Mononuclear cell (primary cell): Measurements from ENCODE around the gene AKT3. TPM values are rescaled to one million over a fixed set of nuclear protein-coding genes. Genes with fewer than 3 reads are reported as not detected.

Source experiments
- H3K27me3 ChIP-seq: 2 replicates; pipeline ENCODE4 v1.6.0; 2011; ENCODE audit warnings: low read length, control low read depth; ENCODE audit not compliant: insufficient read depth
- H3K4me1 ChIP-seq: 2 replicates; pipeline ENCODE4 v1.5.1; 2011; ENCODE audit warnings: mild to moderate bottlenecking, low read length, control low read depth; ENCODE audit not compliant: insufficient read depth
- H3K4me3 ChIP-seq: 2 replicates; pipeline ENCODE4 v1.5.1; 2011; ENCODE audit warnings: mild to moderate bottlenecking, low read length, moderate library complexity
- H3K9me3 ChIP-seq: 2 replicates; pipeline ENCODE4 v1.5.1; 2011; ENCODE audit warnings: low read depth, mild to moderate bottlenecking, control low read depth, low read length
- total RNA-seq: library from RNA; depleted of rRNA; stranded (reverse); fragments of >200 nt; gene quantifications from one replicate; pipeline ENCODE4 v1.2.3, GENCODE V29; 2012

AKT3 gene
- total RNA-seq, 1 donor = 69.7 TPM

DNA sequence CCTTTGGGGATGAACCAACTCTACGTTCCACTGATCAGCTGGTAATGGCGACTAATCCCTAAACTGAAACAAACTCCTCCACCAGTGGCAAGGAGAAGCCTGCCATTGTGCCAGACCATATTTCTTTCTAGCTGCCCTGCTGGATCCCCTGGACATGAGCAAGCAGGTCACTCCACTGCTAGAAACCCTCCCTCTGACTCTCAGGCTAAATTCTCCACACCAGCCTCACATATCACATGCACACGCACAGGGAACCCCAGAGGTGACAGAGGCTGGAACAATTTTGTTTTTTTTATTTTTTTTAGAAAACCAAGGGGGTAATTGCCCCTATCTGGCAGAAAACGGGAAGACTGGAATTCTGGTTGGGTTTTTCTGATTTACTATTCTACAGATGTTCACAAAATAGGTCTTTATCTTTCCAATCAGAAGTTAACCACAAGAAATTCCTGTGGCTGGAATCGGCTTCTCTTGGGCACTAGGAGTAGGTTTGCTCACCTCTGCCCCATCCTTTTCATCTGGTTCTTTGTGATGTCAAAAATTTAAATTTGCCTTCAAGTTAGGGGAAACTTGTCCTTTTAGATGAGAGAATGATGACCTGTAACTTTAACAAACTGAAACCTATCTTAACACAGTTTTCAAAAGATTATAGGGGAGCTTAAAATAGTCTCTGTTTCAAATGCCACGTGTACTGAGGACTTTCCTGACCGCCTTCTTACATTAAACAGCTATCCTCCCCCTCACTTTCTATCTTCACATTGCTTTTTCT lies 336.1 kb downstream of the AKT3 start:
- no peaks in the 10 kb centered on the region for H3K27me3 ChIP-seq

DNA sequence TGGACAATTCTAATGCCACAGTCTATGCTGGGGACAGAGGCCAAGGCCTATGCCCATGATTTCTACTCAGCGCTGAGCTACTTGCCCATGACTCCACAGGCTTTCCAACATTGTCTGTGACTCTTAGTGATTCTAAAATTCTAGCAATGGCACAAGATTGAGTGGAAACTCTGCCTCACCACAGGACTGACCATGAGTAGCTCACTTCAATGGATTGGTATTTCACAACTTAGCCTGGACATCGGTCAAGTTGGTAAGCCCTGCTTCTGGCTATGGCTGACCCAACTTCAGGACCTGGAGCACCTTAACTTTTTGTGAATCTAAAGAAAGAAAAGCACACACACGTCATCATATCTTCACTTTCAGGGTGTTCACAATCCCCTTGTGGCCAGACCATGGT lies 339.1 kb downstream of the AKT3 start:
- Histone ChIP-seq H3K9me3 (no peaks in the 10 kb centered on the region), H3K27me3 (no peaks in the 10 kb centered on the region), H3K4me3 (no peak overlapping the region), H3K4me1 (peaks cover 24% of the 10 kb centered on the region)

More for the DNA sequence above, 336.1 kb downstream of the AKT3 start:
- Histone ChIP-seq H3K4me3 (no peak overlapping the region), H3K4me1 (peaks cover 2% of the 10 kb centered on the region), H3K9me3 (no peaks in the 10 kb centered on the region)

DNA sequence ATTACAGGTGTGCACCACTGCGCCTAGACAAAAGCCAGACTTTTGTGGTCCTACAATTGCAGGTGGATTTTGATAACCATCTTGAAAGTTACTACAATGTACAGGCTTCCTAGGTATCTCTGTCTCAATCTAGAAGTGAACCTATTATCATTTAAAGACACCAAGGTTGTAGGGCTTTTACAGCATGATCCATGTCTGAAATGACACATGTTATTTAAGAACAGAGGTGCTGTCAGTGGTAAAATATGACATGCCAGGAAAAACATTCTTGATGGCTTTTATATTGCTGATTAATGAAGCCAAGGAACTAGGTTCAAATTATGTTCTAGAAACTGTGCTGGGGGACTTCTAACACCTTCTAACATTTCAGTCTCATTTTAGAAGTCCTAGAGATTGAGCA lies 341.1 kb downstream of the AKT3 start:
- Histone ChIP-seq H3K9me3 (no peaks in the 10 kb centered on the region), H3K4me1 (peaks cover 24% of the 10 kb centered on the region), H3K27me3 (no peaks in the 10 kb centered on the region), H3K4me3 (no peak overlapping the region)

DNA sequence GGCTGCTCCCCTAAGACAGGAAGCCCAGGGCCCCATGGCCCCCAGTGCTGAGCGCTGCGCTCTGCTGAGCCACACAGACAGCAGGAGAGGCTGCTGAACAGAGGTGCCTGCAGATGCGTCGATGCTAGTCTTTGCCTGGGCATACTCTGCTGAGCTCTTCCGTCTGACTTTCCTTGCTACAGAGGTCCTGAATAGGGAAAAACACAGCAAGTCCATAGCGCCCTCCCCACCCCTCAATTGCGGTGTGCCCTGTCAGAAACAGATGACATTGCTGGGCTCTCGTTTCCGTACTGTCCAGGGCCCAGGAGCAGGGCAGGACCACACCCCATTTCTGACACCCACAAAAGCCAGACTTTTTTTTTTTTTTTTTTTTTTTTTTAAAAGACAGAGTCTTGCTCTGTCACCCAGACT lies 341.7 kb downstream of the AKT3 start:
- H3K4me1 ChIP-seq = peaks cover 24% of the 10 kb centered on the region
- no peaks in the 10 kb centered on the region for H3K9me3 ChIP-seq
- H3K4me3 ChIP-seq = no peak overlapping the region
- no peaks in the 10 kb centered on the region for H3K27me3 ChIP-seq

DNA sequence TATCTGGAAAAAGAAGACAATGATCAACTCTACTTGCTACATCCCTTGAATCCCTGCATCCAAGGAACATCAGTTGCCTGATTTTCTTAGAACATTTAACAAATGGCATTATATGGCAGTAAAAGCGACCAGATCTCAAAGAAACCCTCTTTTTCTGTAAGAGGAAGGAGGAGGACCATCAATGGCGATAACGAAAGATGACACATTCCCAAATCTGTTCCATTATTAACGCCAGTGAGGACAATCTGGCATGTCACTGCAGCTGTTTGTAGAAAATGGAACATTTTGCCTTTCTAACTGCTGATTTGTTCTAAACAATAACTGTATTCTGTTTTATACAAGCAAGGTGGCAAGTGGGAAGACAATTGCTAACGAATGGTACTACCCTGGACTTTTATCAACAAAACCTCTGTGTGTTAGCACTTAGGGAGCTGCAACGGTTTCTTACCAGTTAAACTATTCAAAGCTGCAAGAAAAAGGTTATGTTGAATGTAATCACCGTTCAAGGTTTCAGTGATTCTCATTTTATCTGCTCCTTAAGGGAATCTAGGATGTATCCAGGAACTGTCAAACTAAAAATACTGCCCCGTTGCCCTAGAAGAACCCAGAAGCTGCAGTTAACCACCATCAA lies 342.3 kb downstream of the AKT3 start:
- peaks cover 24% of the 10 kb centered on the region for H3K4me1 ChIP-seq
- H3K9me3 ChIP-seq = no peaks in the 10 kb centered on the region
- no peak overlapping the region for H3K4me3 ChIP-seq
- H3K27me3 ChIP-seq = no peaks in the 10 kb centered on the region

DNA sequence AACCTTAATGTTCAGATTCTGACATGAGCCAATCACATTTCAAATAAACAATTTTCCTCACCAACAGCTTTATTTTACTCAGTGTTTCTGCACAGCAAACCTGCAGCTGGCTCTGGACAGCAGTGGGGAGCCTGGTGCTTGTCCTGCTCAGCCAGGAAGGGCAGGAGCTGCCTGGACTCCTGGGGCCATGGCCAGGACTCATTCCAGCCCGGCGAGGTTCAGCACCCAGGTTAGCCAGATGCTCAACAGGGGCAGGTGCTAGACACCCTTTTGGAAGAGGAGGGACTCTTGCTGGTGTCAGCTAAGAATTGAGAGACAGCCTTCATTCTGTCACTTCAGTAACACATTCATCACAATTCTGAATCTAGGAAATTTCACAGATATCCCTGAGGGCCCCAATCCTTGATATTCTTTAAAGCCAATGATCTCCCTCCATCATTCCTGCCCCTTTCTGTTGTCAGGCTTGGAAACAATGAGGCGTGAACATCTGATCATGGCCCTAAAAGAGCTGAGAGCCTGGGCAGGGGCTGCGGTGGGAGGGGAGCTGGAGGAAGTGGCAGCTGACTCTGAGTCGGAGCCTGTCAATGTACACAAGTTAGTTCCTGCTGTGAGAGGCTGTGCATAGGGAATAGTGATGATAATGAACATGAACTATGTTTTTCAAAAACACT lies 342.9 kb downstream of the AKT3 start:
- H3K4me3 ChIP-seq = no peak overlapping the region
- H3K27me3 ChIP-seq = no peaks in the 10 kb centered on the region
- H3K4me1 ChIP-seq = peaks cover 24% of the 10 kb centered on the region
- H3K9me3 ChIP-seq = no peaks in the 10 kb centered on the region

DNA sequence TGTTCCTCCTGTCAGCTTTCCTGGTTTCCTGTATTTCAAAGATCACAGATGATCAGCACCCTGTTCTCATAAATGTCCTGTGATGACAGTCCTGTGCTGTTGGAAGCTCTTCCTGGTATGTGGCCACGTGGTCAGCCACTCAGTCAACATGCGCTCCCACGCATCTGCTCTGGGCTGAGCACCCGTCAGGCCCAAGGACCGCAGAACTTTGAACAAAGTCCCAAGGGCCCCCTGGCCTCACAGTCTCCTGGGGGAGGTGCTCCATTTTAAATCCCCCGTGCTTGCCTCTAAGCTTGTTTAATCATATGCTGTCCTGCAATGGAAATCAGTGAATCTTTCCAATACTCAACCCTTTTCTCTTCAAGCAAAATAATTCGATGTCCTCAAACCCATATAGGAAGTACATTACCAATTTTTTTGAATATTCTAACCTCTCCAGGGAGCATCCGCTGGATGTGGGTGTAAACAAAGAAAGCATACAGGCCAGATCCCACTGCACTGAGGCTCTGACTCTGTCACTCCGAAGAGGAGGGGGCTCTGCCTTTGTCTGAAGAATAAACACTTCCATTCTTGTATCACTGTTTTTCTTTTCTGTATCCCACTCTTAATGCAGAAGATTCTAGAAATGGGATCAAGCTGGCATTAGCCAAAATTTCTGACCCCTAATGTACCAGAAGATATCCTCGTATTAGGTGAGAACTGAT lies 343.9 kb downstream of the AKT3 start:
- H3K9me3 ChIP-seq = no peaks in the 10 kb centered on the region
- H3K27me3 ChIP-seq = no peaks in the 10 kb centered on the region
- no peak overlapping the region for H3K4me3 ChIP-seq
- peaks cover 24% of the 10 kb centered on the region for H3K4me1 ChIP-seq

DNA sequence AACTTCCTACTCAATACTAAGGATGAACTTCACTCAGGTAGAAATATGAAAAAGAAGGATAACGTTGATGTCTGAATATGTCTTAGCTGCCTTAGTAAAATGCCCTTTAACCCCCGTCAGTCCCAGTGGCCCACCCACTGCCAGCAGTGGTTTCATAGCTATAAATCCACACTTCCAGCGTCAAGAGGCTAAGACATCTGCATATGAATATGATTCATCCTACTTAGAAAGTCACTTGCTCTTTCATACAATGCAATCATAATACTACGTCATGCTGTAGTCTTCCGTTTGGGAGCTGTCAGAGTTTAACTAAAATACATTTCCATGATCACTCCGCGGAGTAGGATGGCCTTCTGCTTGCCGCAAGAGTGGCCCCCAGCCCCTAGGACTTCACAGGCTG lies 346.9 kb downstream of the AKT3 start:
- Histone ChIP-seq H3K9me3 (no peaks in the 10 kb centered on the region), H3K4me3 (no peak overlapping the region), H3K4me1 (peaks cover 14% of the 10 kb centered on the region), H3K27me3 (no peaks in the 10 kb centered on the region)

DNA sequence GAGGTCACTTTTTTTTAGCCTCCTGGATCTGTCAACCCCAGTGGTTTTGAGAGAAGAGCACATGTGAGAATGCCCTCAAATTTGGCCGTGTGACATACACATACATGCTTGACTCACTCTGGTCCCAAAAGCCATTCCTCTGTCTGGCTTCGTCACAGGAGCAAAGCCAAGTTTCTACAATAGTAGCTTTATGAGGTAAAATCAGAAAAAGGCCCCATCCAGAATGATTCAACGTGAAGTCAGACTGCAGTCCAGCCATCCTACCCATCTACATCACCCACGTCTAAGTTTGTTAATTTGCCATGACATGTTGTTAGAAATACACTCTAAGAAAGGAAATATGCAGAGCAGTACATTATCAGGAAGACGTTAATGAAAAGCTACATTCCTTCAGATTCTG lies 349.0 kb downstream of the AKT3 start:
- Histone ChIP-seq H3K4me3 (no peak overlapping the region), H3K4me1 (peaks cover 9% of the 10 kb centered on the region), H3K27me3 (no peaks in the 10 kb centered on the region), H3K9me3 (no peaks in the 10 kb centered on the region)

DNA sequence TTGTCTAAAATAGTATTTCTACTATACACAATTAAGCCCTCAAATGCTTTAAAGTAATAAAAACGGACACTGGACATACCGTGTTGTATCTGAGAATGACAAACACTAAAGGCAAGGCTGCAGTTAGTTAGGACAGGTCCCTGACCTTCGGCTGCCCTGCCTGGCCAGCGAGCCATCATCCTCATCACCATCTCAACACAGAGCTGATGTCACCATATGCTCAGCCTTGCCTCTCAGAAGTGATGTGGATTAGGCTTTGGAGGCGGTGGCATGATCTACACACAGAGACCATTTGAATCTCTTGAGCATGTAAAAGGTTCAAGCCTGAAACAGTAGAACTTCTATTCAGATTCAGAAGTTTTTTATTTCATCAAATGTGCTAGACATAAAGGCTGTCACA lies 349.5 kb downstream of the AKT3 start:
- peaks cover 14% of the 10 kb centered on the region for H3K4me1 ChIP-seq
- H3K27me3 ChIP-seq = no peaks in the 10 kb centered on the region
- no peak overlapping the region for H3K4me3 ChIP-seq
- H3K9me3 ChIP-seq = no peaks in the 10 kb centered on the region

DNA sequence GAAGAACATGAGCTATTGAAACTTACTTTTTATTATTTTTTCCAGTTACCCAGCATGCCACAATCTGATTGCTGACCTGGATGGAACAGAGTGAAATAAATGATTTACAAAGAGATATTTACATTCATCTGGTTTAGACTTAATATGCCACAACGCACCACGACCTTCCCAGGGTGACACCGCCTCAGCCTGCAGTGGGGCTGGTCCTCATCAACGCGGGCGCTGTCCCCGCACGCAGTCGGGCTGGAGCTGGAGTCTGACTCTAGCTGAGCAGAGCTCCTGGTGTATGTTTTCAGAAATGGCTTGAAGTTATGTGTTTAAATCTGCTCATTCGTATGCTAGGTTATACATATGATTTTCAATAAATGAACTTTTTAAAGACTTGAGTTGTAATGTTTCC lies 350.3 kb downstream of the AKT3 start:
- peaks cover 22% of the 10 kb centered on the region for H3K4me1 ChIP-seq
- H3K9me3 ChIP-seq = no peaks in the 10 kb centered on the region
- H3K27me3 ChIP-seq = no peaks in the 10 kb centered on the region
- H3K4me3 ChIP-seq = no peak overlapping the region

DNA sequence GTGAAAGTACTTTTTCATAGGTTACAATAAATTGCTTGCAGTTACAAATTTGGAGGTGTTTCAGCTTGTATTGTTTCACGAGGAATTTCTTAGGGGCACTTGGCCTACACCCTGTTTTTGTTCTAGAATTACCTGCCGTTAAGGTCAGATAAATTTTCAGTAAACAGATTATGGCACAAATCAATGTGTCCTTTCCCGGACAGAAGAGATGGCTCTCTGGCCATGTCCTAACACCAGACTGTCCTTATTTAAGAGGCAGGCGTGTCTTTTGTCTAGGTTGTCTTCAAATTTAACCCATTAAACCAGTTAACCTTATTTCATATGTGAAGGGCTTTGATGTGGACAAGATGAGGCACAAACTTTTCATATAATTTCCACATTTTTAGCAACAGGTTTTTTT lies 350.8 kb downstream of the AKT3 start:
- Histone ChIP-seq H3K27me3 (no peaks in the 10 kb centered on the region), H3K9me3 (no peaks in the 10 kb centered on the region), H3K4me3 (no peak overlapping the region), H3K4me1 (peaks cover 24% of the 10 kb centered on the region)

DNA sequence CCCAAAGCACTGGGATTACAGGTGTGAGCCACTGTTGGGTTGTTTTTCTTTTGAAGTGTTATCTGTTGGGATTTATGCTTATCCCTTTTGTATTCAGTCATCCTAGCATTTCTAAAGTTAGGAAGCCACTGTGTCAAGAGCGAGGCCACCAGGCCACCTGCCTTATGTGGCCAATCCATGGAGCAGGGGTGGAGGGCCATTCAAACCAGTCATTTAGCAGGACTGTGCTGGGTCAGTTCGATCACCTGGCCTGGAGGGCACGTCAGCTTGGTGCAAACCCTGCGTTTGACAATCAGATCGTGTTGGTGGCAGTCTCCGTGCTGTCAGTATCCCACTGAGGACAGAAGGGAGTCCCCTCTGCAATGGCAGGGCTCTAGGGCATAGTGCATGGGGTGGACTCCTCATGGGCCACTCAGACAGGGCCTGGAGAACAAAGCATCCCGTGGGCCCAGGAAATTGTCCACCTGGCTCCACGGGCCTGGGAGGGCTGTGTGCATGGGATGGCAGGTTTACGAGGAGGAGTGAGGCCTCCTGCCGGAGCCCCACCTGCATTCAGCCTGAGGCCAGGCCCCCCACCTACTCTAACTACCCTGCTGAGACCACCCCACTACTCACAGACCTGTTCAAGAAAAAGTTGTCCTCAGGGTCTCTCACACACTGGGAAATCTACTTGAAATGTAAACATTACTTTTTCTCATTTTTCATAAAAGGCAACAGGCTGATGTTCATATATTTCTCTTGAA lies 351.9 kb downstream of the AKT3 start:
- H3K4me3 ChIP-seq = no peak overlapping the region

DNA sequence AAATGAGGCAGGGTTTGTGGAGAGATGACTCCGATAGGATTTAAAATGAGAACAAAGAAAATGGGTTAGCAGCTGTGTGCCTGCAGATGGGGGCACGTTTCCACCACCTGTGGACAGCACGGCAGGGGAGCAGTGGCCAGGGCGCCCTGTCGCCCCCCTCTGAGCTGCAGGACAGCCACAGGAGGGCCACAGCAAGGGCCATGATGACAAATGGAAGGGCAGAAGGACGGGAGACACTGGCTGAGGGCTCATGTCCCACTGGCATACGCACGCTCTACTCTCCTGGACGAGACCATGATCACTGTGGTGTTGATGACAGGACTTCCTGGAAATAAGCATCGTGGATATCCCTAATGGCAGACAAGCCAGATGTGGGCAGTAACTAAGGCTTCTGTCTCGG lies 353.2 kb downstream of the AKT3 start:
- Histone ChIP-seq H3K27me3 (no peaks in the 10 kb centered on the region), H3K4me3 (no peak overlapping the region), H3K4me1 (peaks cover 24% of the 10 kb centered on the region), H3K9me3 (no peaks in the 10 kb centered on the region)

More for the DNA sequence above, 351.9 kb downstream of the AKT3 start:
- H3K27me3 ChIP-seq = no peaks in the 10 kb centered on the region
- H3K9me3 ChIP-seq = no peaks in the 10 kb centered on the region
- H3K4me1 ChIP-seq = peaks cover 24% of the 10 kb centered on the region
